Prostate gland (tissue), 2 donors: ENCODE results near the gene TPO. TPM values are rescaled to one million over a fixed set of nuclear protein-coding genes. Genes with fewer than 3 reads are reported as not detected.

ENCODE experiments used
- DNase-seq: peaks from one replicate; pipeline ENCODE4 v3.0.0-alpha.2; 2019; ENCODE audit warnings: low spot score
- H3K27ac ChIP-seq, 2 donors: fragments of 200-600 bp; sonication (generic); 2 replicates each; pipeline ENCODE4 v1.5.1; 2017 to 2019
- H3K27me3 ChIP-seq: fragments of 200-600 bp; sonication (generic); replicated peaks from 2 replicates; pipeline ENCODE4 v1.5.1; 2019; ENCODE audit not compliant: insufficient read depth
- H3K36me3 ChIP-seq, 2 donors: fragments of 200-600 bp; sonication (generic); 1 replicate in 1 of 2; 2 replicates in 1 of 2; pipeline versions ENCODE4 v1.5.1 to v1.8.1; 2017 to 2019
- H3K4me1 ChIP-seq: fragments of 200-600 bp; sonication (generic); replicated peaks from 2 replicates; pipeline ENCODE4 v1.5.1; 2019
- H3K4me3 ChIP-seq, 2 donors: fragments of 200-600 bp; sonication (generic); 2 replicates each; pipeline ENCODE4 v1.5.1; 2017 to 2019
- H3K9me3 ChIP-seq: fragments of 200-600 bp; sonication (generic); 2 replicates; pipeline ENCODE4 v1.5.1; 2017
- CTCF ChIP-seq, 4 experiments: fragments of 200-600 bp in 2 of 4; fragments of 450-650 bp in 2 of 4; sonication (generic) in 2 of 4; IDR thresholded peaks; 1 replicate in 3 of 4; 2 replicates in 1 of 4; pipeline ENCODE4 v1.5.1; 2016 to 2019; ENCODE audit warnings: antibody characterized with exemption in 4 of 4, mild to moderate bottlenecking in 2 of 4, moderate library complexity in 2 of 4
- POLR2A ChIP-seq: fragments of 450-650 bp; IDR thresholded peaks from one replicate; pipeline ENCODE4 v1.6.1; 2016; ENCODE audit warnings: antibody characterized with exemption, mild to moderate bottlenecking
- POLR2AphosphoS5 ChIP-seq: sonication (generic); formaldehyde crosslinking; IDR thresholded peaks from one replicate; pipeline ENCODE4 v1.6.1; 2017; ENCODE audit warnings: antibody characterized with exemption
- WGBS: methylation state at CpG from one replicate; pipeline ENCODE4 v1.1.5; 2018; 5-methylcytosine and 5-hydroxymethylcytosine counted together
- intact Hi-C: fragments of 100-400 bp; cut with DNase I; formaldehyde crosslinking; loops from one replicate; pipeline ENCODE4 v1.14.2; 2022
- total RNA-seq, 2 donors: library from RNA; depleted of rRNA; stranded (reverse); fragments of >200 nt; gene quantifications; one replicate each; pipeline ENCODE4 v1.1.0, GENCODE V29; 2016

Gene TPO
- total RNA-seq, 2 donors from 2014 or later, result 0.82 to 1.4 TPM

GRCh38 chr2:1539441-1539840 lies 126.2 kb downstream of the TPO start:
- Histone ChIP-seq H3K4me3 (no peak overlapping the region), H3K27ac (no peak overlapping the region), H3K9me3 (no peaks in the 10 kb centered on the region), H3K36me3 (no peaks in the 10 kb centered on the region), H3K4me1 (no peaks in the 10 kb centered on the region), H3K27me3 (no peaks in the 10 kb centered on the region)
- 89% methylated on average over 19 of the region's 19 CpGs for WGBS
- TF ChIP-seq CTCF (IDR thresholded peaks at IDR 0.05) (no peak), POLR2A (no peak), POLR2AphosphoS5 (no peak)
- intact Hi-C loops, result no loop called here
- no peak for DNase-seq

GRCh38 chr2:1539973-1540372 lies 126.7 kb downstream of the TPO start:
- Histone ChIP-seq H3K36me3 (no peaks in the 10 kb centered on the region), H3K9me3 (no peaks in the 10 kb centered on the region), H3K27ac (no peak overlapping the region), H3K27me3 (no peaks in the 10 kb centered on the region), H3K4me3 (no peak overlapping the region), H3K4me1 (no peaks in the 10 kb centered on the region)
- WGBS, result 90% methylated on average over 13 of the region's 13 CpGs
- TF ChIP-seq POLR2AphosphoS5, result no peak
- no peak for TF ChIP-seq POLR2A
- no peak for TF ChIP-seq CTCF (IDR thresholded peaks at IDR 0.05)
- intact Hi-C loops, result no loop called here
- DNase-seq, result no peak

GRCh38 chr2:1540481-1540880 lies 127.2 kb downstream of the TPO start:
- 67% methylated on average over 25 of the region's 25 CpGs for WGBS
- intact Hi-C loops, result no loop called here
- no peak for DNase-seq

GRCh38 chr2:1541040-1541439 lies 127.8 kb downstream of the TPO start:
- Histone ChIP-seq H3K4me1 (no peaks in the 10 kb centered on the region), H3K27me3 (no peaks in the 10 kb centered on the region), H3K9me3 (no peaks in the 10 kb centered on the region), H3K36me3 (no peaks in the 10 kb centered on the region), H3K4me3 (no peak overlapping the region), H3K27ac (no peak overlapping the region)
- intact Hi-C loops, result no loop called here
- WGBS, result 93% methylated on average over 6 of the region's 6 CpGs
- no peak for DNase-seq
- TF ChIP-seq POLR2AphosphoS5 (no peak), POLR2A (no peak), CTCF (IDR thresholded peaks at IDR 0.05) (no peak)

More at GRCh38 chr2:1540481-1540880, 127.2 kb downstream of the TPO start:
- H3K36me3 ChIP-seq, result no peaks in the 10 kb centered on the region
- H3K27ac ChIP-seq, result no peak overlapping the region
- H3K27me3 ChIP-seq, result no peaks in the 10 kb centered on the region
- no peaks in the 10 kb centered on the region for H3K4me1 ChIP-seq
- H3K9me3 ChIP-seq, result no peaks in the 10 kb centered on the region
- no peak overlapping the region for H3K4me3 ChIP-seq
- TF ChIP-seq POLR2AphosphoS5 (no peak), POLR2A (no peak), CTCF (IDR thresholded peaks at IDR 0.05) (no peak)

GRCh38 chr2:1541819-1542475 lies 128.7 kb downstream of the TPO start:
- Histone ChIP-seq H3K4me1 (no peaks in the 10 kb centered on the region), H3K27ac (no peak overlapping the region), H3K9me3 (no peaks in the 10 kb centered on the region), H3K36me3 (no peaks in the 10 kb centered on the region), H3K4me3 (no peak overlapping the region), H3K27me3 (no peaks in the 10 kb centered on the region)
- DNase-seq, result no peak
- WGBS, result 82% methylated on average over 16 of the region's 16 CpGs
- TF ChIP-seq POLR2A (no peak), POLR2AphosphoS5 (no peak), CTCF (IDR thresholded peaks at IDR 0.05) (no peak)
- intact Hi-C loops, result no loop called here
